HFF-Myc (cell line): ENCODE measurements around the gene DSG4.

Experiments used
- DNase-seq: peaks from one replicate; pipeline ENCODE4 v3.0.0-alpha.2; 2011; ENCODE audit warnings: low read depth; ENCODE audit errors: extremely low read depth
- H3K4me3 ChIP-seq: replicated peaks from 2 replicates; pipeline ENCODE4 v1.5.1; 2011; ENCODE audit warnings: low read depth, mild to moderate bottlenecking, control low read depth, low read length
- TF ChIP-seq, protein P1 (sequence below): IDR thresholded peaks from 2 replicates; pipeline ENCODE4 v1.5.1; 2012; ENCODE audit warnings: mild to moderate bottlenecking, low read depth, low read length, control low read depth; ENCODE audit errors: missing control alignments

DSG4 gene

DNA sequence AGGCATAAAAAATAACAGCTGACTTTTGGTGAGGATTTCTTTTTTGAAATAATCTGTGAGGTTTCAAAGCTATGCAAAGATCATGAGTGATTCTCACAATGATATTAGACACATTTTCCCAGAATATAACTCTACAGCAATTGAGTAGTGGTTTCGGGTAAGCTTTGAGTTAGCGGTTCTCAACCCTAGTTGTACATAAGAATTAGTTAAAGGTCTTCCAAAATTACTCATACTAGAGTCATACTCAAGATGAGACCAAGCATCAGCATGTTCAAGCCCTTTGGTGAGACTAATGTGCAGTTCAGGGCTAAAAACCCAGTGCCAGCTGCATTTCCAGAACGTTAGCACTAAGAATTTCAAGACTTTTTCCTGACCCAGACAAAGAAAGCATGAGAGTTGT, 31.1 kb downstream of the DSG4 start:
- TF ChIP-seq, protein P1, sequence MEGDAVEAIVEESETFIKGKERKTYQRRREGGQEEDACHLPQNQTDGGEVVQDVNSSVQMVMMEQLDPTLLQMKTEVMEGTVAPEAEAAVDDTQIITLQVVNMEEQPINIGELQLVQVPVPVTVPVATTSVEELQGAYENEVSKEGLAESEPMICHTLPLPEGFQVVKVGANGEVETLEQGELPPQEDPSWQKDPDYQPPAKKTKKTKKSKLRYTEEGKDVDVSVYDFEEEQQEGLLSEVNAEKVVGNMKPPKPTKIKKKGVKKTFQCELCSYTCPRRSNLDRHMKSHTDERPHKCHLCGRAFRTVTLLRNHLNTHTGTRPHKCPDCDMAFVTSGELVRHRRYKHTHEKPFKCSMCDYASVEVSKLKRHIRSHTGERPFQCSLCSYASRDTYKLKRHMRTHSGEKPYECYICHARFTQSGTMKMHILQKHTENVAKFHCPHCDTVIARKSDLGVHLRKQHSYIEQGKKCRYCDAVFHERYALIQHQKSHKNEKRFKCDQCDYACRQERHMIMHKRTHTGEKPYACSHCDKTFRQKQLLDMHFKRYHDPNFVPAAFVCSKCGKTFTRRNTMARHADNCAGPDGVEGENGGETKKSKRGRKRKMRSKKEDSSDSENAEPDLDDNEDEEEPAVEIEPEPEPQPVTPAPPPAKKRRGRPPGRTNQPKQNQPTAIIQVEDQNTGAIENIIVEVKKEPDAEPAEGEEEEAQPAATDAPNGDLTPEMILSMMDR = no peak
- H3K4me3 ChIP-seq = no peak overlapping the region
- no peak for DNase-seq

DNA sequence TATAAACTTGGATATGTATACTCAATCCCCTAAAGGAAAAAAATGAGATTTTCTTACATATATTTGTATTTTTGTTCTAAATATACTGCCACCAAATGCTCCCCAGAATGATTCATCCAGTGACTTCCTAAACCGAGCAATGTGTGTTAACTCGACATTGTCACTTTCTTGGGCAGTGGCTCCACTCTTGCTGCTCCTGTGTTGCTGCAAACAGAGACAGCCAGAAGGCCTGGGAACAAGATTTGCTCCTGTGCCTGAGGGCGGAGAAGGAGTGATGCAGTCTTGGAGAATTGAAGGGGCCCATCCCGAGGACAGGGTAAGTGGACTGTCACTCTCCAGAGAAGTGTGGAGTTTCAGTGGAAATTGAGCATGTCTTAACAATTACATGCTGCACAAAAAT, 32.7 kb downstream of the DSG4 start:
- no peak overlapping the region for H3K4me3 ChIP-seq
- no peak for DNase-seq
- TF ChIP-seq, protein P1 = no peak

DNA sequence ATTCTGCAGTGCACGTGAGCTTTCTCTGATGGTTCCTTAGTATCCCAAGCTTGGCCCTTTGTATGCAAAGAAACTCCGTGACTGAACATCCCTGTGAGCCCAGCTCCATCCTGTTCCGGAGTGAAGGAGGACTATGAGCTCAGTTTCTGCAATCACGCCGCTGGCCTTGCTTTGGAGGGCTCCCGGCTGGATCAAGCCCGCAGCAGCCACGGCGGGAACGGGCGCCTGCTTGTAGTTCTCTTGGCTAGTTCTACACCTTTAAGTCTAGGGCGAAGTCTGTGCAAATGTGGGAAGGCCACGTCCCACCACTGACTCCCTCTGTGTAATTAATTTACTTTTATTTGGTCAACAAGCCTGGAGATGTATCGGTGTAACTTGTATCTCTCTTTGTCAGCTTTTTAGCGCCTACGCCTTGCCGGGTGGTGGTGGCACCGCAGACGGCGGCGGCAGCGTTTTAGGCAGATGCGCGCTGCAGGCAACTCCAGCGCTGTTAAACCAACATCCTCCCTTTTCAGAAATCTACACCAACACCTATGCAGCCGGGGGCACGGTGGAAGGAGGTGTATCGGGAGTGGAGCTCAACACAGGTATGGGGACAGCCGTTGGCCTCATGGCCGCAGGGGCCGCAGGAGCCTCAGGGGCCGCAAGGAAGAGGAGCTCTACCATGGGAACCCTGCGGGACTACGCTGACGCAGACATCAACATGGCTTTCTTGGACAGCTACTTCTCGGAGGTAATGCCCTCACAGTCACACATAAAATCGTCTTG, 34.3 kb downstream of the DSG4 start:
- no peak overlapping the region for H3K4me3 ChIP-seq
- DNase-seq = no peak
- TF ChIP-seq, protein P1 = no peak

DNA sequence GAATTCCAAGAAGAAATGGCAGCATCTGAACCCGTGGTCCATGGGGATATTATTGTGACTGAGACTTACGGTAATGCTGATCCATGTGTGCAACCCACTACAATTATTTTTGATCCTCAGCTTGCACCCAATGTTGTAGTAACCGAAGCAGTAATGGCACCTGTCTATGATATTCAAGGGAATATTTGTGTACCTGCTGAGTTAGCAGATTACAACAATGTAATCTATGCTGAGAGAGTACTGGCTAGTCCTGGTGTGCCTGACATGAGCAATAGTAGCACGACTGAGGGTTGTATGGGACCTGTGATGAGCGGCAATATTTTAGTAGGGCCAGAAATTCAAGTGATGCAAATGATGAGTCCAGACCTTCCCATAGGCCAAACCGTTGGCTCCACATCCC, 36.6 kb downstream of the DSG4 start:
- no peak for DNase-seq
- TF ChIP-seq, protein P1 = no peak

DNA sequence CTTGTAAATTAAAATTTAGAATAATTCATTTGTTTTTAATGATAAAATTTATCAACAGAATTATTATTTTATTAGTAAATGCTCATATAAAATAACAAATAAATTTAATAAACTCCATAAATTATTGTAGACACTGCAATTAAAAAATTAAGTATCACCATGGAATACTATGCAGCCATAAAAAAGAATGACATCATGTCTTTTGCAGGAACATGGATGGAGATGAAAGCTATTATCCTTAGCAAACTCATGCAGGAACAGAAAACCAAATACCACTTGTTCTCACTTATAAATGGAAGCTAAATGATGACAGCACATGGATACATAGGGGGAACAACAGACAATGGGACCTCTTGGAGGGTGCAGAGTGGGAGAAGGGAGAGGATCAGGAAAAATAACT, 41.3 kb downstream of the DSG4 start:
- TF ChIP-seq, protein P1 = no peak
- DNase-seq = no peak
- no peak overlapping the region for H3K4me3 ChIP-seq

More for the DNA sequence above, 36.6 kb downstream of the DSG4 start:
- H3K4me3 ChIP-seq = no peak overlapping the region

DNA sequence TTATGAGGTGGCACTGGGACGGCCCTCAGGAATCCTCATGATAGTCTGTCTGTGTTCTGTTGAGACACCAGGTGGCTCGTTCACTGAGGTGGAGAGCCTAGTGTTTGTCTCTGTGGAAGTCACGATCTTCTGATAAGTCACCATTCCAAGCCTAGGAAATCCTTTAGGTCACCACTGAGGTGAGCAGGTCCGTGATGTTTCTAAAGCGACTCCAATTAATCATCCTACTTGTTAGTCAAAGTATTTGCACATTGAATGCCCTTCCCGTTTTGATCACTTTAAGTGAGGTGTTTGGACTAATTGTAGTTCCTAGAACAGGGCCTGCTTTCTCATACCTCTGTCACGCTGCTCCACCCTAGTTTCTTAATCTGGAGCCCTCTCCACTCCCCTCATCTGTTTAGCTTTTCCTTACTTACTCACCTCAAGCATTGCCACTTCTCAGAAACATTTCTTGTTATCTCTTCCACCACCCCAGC, 42.9 kb downstream of the DSG4 start:
- TF ChIP-seq, protein P1 = no peak
- DNase-seq = no peak
- no peak overlapping the region for H3K4me3 ChIP-seq
